ENCODE measurements around the gene LRRC19.

LRRC19 gene

DNA sequence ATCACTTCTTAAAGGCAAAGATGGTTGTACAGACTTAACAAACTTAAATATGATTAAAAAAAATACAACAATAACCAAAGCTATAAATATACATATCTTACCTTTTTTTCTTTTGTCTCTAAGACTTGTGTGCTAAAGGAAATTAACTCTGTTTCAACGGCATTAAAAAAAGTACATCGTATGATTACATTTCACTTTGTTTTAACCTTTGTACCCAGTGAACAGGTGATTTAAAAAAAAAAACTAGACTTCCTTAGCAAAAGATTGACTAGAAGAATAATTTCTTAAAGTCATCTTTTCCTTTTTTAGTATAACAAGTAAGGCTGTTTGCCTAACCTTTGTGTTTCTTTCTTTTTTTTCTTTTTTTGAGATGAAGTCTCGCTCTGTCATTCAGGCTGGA, at the start of gene LRRC19:
Gene LRRC19 (minus strand): TSS at position 182 of the 400 bp plus-strand sequence. CDS start 5,978 bp downstream, outside the sequence.
- in situ Hi-C loops (cut with MboI; ENCODE audit: low sequenced_read_pairs): no loop called here

DNA sequence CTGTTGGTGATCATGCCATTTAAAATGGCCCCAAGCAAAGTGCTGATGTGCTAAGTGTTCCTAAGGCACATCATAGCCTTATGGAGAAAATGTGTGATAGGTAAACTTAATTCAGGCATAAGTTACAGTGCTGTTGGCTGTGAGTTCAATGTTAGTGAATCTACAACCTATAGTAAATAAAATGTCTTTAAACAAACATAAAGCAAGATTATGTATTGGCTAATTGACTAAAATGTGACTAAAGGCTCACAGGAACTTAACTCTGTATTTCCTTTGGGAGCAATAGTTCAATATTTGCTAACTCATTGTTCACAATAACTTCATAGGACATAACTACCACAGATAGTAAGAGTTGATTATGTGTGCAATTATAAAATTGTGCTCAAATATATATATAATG, 49.4 kb upstream of the LRRC19 start:
- in situ Hi-C loops (cut with MboI; ENCODE audit: low sequenced_read_pairs): no loop called here

- in situ Hi-C loops (cut with MboI; ENCODE audit: low sequenced_read_pairs): no loop called here
Observed at GRCh38 chr9:27054125-27054524, 48.7 kb upstream of the LRRC19 start.

GRCh38 chr9:27053369-27054022, 48.0 kb upstream of the LRRC19 start:
- in situ Hi-C loops (cut with MboI; ENCODE audit: low sequenced_read_pairs): no loop called here

DNA sequence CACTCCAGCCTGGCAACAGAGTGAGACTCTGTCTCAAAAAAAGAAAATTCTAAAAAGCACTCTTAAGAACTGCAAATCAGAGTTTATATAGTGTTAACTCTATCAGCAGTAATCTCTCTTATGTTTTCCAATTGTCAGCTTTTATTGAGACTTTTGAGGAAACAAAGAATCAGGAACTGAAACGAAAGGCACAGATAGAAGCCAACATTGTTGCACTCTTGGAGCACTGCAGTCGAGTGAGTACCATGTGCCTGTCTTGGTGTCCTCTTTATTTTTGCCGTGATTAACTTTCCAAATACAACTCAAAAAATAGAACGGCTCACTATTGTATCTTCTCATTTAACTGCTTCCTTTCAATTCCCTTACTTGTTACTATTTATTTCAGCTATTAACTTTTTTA, 41.7 kb upstream of the LRRC19 start:
- in situ Hi-C loops (cut with MboI; ENCODE audit: low sequenced_read_pairs): loop anchor here (25.0 kb wide), 1 partner anchor 240 kb away; the partner anchor contains the start of gene EQTN

- in situ Hi-C loops (cut with MboI; ENCODE audit: low sequenced_read_pairs): loop anchor here (25.0 kb wide), 1 partner anchor 244 kb away; the partner anchor contains the start of gene EQTN
Observed at GRCh38 chr9:27043176-27043575, 37.7 kb upstream of the LRRC19 start.

DNA sequence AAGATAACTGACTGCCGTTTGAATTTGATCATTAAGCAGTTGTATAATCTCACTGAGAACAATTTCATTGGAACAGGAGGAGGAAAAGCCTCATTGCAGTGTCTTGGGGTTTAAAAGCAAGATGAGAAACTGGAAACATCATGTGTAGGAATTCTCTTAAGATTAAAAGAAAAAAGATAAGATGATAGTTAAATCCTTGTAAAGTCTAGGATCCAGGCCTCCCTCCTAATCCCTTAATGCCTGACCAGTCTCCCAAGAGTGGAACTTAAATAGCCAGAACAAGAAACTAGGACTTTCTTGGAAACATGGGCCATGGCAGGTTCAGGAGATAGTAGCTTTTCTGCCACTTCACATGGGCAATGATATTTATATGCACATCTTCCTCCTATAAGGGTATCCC, 37.0 kb upstream of the LRRC19 start:
- in situ Hi-C loops (cut with MboI; ENCODE audit: low sequenced_read_pairs): loop anchor here (25.0 kb wide), 1 partner anchor 245 kb away; the partner anchor contains the start of gene EQTN

GRCh38 chr9:27041746-27042145, 36.3 kb upstream of the LRRC19 start:
- in situ Hi-C loops (cut with MboI; ENCODE audit: low sequenced_read_pairs): loop anchor here (25.0 kb wide), 1 partner anchor 246 kb away; the partner anchor contains the start of gene EQTN

- in situ Hi-C loops (cut with MboI; ENCODE audit: low sequenced_read_pairs): loop anchor here (25.0 kb wide), 1 partner anchor 250 kb away; the partner anchor contains the start of gene EQTN
Observed at GRCh38 chr9:27037499-27037898, 32.0 kb upstream of the LRRC19 start.

GRCh38 chr9:27033815-27034403, 28.4 kb upstream of the LRRC19 start:
- in situ Hi-C loops (cut with MboI; ENCODE audit: low sequenced_read_pairs): loop anchor here (25.0 kb wide), 1 partner anchor 253 kb away; the partner anchor contains the start of gene EQTN

DNA sequence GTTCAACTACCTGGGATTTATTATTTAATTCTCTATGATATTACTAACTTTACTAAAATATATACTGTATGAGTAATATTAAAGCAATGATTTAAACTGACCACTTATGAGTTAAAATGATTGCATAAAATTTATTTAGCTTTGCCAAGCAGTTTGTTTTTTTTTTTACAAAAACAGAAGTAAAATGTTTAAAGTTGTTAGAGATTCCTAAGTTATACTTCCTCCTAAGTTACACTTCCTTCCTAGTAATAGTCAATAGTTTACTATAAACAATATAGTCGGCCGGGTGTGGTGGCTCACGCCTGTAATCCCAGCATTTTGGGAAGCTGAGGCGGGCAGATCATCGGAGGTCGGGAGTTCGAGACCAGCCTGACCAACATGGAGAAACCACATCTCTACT, 23.7 kb upstream of the LRRC19 start:
- in situ Hi-C loops (cut with MboI; ENCODE audit: low sequenced_read_pairs): loop anchor here (25.0 kb wide), 1 partner anchor 258 kb away; the partner anchor contains the start of gene EQTN

DNA sequence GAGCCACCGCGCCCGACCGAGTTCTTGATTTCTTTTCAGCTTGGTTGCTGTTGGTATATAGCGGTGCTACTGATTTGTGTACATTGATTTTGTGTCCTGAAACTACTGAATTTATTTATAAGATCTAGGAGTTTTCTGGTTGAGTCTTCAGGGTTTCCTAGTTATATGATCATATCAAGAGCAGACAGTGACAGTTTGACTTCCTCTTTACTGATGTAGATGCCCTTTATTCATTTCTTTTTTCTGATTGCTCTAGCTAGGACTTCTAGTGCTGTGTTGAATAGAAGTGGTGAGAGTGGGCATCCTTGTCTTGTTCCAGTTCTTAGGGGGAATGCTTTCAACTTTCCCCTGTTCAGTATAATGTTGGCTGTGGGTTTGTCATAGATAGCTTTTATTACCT, 17.4 kb upstream of the LRRC19 start:
- in situ Hi-C loops (cut with MboI; ENCODE audit: low sequenced_read_pairs): no loop called here

GRCh38 chr9:27019589-27019988, 14.1 kb upstream of the LRRC19 start:
- in situ Hi-C loops (cut with MboI; ENCODE audit: low sequenced_read_pairs): no loop called here

DNA sequence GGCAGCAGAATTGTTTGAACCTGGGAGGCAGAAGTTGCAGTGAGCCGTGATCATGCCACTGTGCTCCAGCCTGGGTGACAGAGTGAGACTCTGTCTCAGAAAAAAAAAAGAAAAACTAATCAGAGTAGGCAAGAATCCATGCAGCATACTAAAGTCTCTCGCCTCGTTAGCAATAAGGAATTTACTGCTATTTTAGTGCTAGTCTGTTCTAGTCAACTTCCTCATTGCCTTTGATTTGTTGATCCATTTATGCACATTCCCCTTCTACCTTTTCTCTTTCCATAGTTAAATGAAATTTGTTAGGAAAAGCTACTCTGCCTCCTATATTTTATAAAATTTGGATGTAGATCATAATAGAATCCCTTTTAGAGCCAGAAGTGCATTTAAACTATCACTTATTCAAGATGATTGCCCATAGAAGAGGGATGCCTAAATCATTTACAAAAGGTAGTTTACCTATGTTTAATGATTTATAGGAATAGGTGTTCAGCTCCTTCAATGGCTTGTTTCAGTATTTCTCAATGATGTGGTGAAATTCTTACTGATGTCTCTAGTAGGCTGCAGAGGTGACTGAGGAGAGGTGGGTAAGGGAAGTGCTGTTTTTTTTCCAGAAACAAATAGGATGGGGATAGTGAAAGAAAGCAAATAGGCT, 1.9 kb downstream of the LRRC19 start:
- in situ Hi-C loops (cut with MboI; ENCODE audit: low sequenced_read_pairs): no loop called here

GRCh38 chr9:26995810-26996209, 9.7 kb downstream of the LRRC19 start:
- in situ Hi-C loops (cut with MboI; ENCODE audit: low sequenced_read_pairs): loop anchor here (25.0 kb wide), 1 partner anchor 259 kb away; no protein-coding TSS in a partner anchor

GRCh38 chr9:26983340-26983739, 22.1 kb downstream of the LRRC19 start:
- in situ Hi-C loops (cut with MboI; ENCODE audit: low sequenced_read_pairs): loop anchor here (25.0 kb wide), 1 partner anchor 246 kb away; no protein-coding TSS in a partner anchor

- in situ Hi-C loops (cut with MboI; ENCODE audit: low sequenced_read_pairs): loop anchor here (25.0 kb wide), 1 partner anchor 239 kb away; no protein-coding TSS in a partner anchor
Observed at GRCh38 chr9:26975728-26976707, 29.5 kb downstream of the LRRC19 start.

GRCh38 chr9:26974927-26975326, 30.5 kb downstream of the LRRC19 start:
- in situ Hi-C loops (cut with MboI; ENCODE audit: low sequenced_read_pairs): loop anchor here (25.0 kb wide), 1 partner anchor 238 kb away; no protein-coding TSS in a partner anchor

DNA sequence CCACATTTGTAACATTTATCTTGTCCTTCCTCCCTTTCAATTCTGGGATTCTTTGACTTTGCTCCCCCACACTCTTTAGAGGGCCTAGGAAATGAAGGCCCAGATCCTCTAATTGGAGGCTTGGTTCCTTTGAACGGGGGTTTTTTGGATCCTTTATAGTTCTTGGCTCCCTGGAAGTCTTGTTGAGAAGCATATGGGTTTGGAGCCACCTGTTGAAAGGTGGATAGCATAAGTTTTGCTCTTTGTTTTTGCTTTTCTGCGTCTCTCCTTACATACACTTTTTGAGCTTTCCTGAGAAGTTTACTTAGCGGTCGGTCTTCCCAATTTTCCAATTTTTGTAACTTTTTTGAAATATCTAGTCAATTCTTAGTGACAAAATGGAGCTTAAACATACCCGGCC, 31.5 kb downstream of the LRRC19 start:
- in situ Hi-C loops (cut with MboI; ENCODE audit: low sequenced_read_pairs): no loop called here

- in situ Hi-C loops (cut with MboI; ENCODE audit: low sequenced_read_pairs): no loop called here
Observed at GRCh38 chr9:26971721-26972120, 33.8 kb downstream of the LRRC19 start.
